Activated CD4-positive, alpha-beta T cell treated with anti-CD3 and anti-CD28 coated beads, Interleukin-2, amount 50 U/mL, for 4 hours (primary cell): ENCODE measurements around the gene PTGFRN.

Experiments
- DNase-seq, 2 experiments: peaks; one replicate each; pipeline ENCODE4 v3.0.0-alpha.2; 2020

Gene PTGFRN

DNA sequence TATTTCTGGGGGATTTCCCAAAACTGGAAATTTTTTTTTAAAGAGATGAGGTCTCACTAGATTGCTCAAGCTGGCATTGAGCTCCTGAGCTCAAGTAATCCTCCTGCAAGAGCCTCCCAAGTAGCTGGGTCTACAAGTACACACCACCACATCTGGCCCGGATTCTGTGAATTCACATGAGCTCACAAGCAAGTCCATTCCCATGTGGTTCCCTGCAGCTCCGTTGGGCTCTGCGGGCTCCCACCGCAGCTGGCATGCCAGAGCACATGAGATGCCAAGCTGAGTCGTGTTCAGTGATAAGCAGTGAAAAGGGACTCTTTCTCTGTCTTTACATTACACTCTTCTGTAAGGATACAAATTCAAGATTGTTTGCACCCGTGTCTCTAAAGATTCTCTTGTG, 128.5 kb downstream of the PTGFRN start:
- DNase-seq, result no peak
